ENCODE data around the gene OR5M10.
A peak's percentile ranks its signal among the peaks of the same experiment; 100 is the strongest.
"Not testable (repeated sequence)": the region's sequence is repeated elsewhere in the genome, so short reads cannot be mapped to it uniquely, and the experiment has no call there.

OR5M10 gene

GRCh38 chr11:56577621-56578020, at the start of gene OR5M10:
Gene OR5M10 (minus strand): TSS chr11:56577721. CDS start chr11:56577721, 0 bp downstream.
- no peak for DNase-seq (ENCODE audit: low read depth)
- TF ChIP-seq CTCF (conservative IDR thresholded peaks at IDR 0.05; ENCODE audit: low read depth, low read length), result no peak
- no peak within 1 kb of the TSS for H3K4me3 ChIP-seq (ENCODE audit: low read length)

GRCh38 chr11:56625946-56626345, 48.4 kb upstream of the OR5M10 start:
- no peak for TF ChIP-seq CTCF (conservative IDR thresholded peaks at IDR 0.05; ENCODE audit: low read depth, low read length)
- no peak overlapping the region for H3K4me3 ChIP-seq (ENCODE audit: low read length)
- DNase-seq (ENCODE audit: low read depth), result no peak

- peak; percentile 17 for TF ChIP-seq CTCF (conservative IDR thresholded peaks at IDR 0.05; ENCODE audit: low read depth, low read length)
- DNase-seq (ENCODE audit: low read depth), result peak; percentile 0
- no peak overlapping the region for H3K4me3 ChIP-seq (ENCODE audit: low read length)
Measured at GRCh38 chr11:56624661-56625110, 47.2 kb upstream of the OR5M10 start.

- H3K4me3 ChIP-seq (ENCODE audit: low read length), result no peak overlapping the region
- DNase-seq (ENCODE audit: low read depth), result no peak
- TF ChIP-seq CTCF (conservative IDR thresholded peaks at IDR 0.05; ENCODE audit: low read depth, low read length), result no peak
Measured at GRCh38 chr11:56611174-56611573, 33.7 kb upstream of the OR5M10 start.

GRCh38 chr11:56592088-56592717, 14.7 kb upstream of the OR5M10 start:
- DNase-seq (ENCODE audit: low read depth), result not testable (repeated sequence)

GRCh38 chr11:56558574-56558973, 18.9 kb downstream of the OR5M10 start:
- no peak for DNase-seq (ENCODE audit: low read depth)
- no peak for TF ChIP-seq CTCF (conservative IDR thresholded peaks at IDR 0.05; ENCODE audit: low read depth, low read length)
- H3K4me3 ChIP-seq (ENCODE audit: low read length), result no peak overlapping the region

More at GRCh38 chr11:56592088-56592717, 14.7 kb upstream of the OR5M10 start:
- H3K4me3 ChIP-seq (ENCODE audit: low read length), result not testable (repeated sequence)

GRCh38 chr11:56554691-56555090, 22.8 kb downstream of the OR5M10 start:
- not testable (repeated sequence) for DNase-seq (ENCODE audit: low read depth); H3K4me3 ChIP-seq (ENCODE audit: low read length)

- no peak for TF ChIP-seq CTCF (conservative IDR thresholded peaks at IDR 0.05; ENCODE audit: low read depth, low read length)
- DNase-seq (ENCODE audit: low read depth), result no peak
Measured at GRCh38 chr11:56545531-56545930, 32.0 kb downstream of the OR5M10 start.

More at GRCh38 chr11:56545531-56545930, 32.0 kb downstream of the OR5M10 start:
- no peak overlapping the region for H3K4me3 ChIP-seq (ENCODE audit: low read length)
